ENCODE results near the gene MALRD1. TPM values are rescaled to one million over a fixed set of nuclear protein-coding genes. Genes with fewer than 3 reads are reported as not detected.

Gene MALRD1
- total and polyA plus RNA-seq, 4 donors, result 1.4 to 7.5 (median 3.3) TPM

- H3K9me3 ChIP-seq (ENCODE audit: control insufficient read depth, insufficient read depth, low read length), result no peaks in the 10 kb centered on the region
- no peak overlapping the region for H3K27ac ChIP-seq (ENCODE audit: low read depth, low read length)
- H3K4me1 ChIP-seq (ENCODE audit: control insufficient read depth, insufficient read depth, low read length), result no peaks in the 10 kb centered on the region
- no peaks in the 10 kb centered on the region for H3K27me3 ChIP-seq (ENCODE audit: control insufficient read depth, insufficient read depth, low read length)
- WGBS (ENCODE audit: insufficient coverage), result 100% methylated on average over 1 of the region's 2 CpGs
- no peak overlapping the region for H3K4me3 ChIP-seq (ENCODE audit: low read depth, low read length)
- H3K36me3 ChIP-seq (ENCODE audit: control insufficient read depth, insufficient read depth, low read length), result no peaks in the 10 kb centered on the region
- no peak for DNase-seq (ENCODE audit: low read depth in 4 of 6, low spot score in 6 of 6)
These were observed 500.9 kb downstream of the MALRD1 start for GRCh38 chr10:19549503-19549902.

GRCh38 chr10:19556666-19557065 is 508.1 kb downstream of the MALRD1 start:
- no peaks in the 10 kb centered on the region for H3K4me1 ChIP-seq (ENCODE audit: control insufficient read depth, insufficient read depth, low read length)
- no peaks in the 10 kb centered on the region for H3K27me3 ChIP-seq (ENCODE audit: control insufficient read depth, insufficient read depth, low read length)
- no peak overlapping the region for H3K27ac ChIP-seq (ENCODE audit: low read depth, low read length)
- H3K4me3 ChIP-seq (ENCODE audit: low read depth, low read length), result no peak overlapping the region
- DNase-seq (ENCODE audit: low read depth in 4 of 6, low spot score in 6 of 6), result no peak
- H3K9me3 ChIP-seq (ENCODE audit: control insufficient read depth, insufficient read depth, low read length), result no peaks in the 10 kb centered on the region
- no peaks in the 10 kb centered on the region for H3K36me3 ChIP-seq (ENCODE audit: control insufficient read depth, insufficient read depth, low read length)
- WGBS (ENCODE audit: insufficient coverage), result no CpG with 5 or more reads among the region's 2 CpGs

- no peaks in the 10 kb centered on the region for H3K27me3 ChIP-seq (ENCODE audit: control insufficient read depth, insufficient read depth, low read length)
- no peaks in the 10 kb centered on the region for H3K4me1 ChIP-seq (ENCODE audit: control insufficient read depth, insufficient read depth, low read length)
- H3K9me3 ChIP-seq (ENCODE audit: control insufficient read depth, insufficient read depth, low read length), result no peaks in the 10 kb centered on the region
- no peak overlapping the region for H3K4me3 ChIP-seq (ENCODE audit: low read depth, low read length)
- WGBS (ENCODE audit: insufficient coverage), result no CpG with 5 or more reads among the region's 1 CpG
- H3K36me3 ChIP-seq (ENCODE audit: control insufficient read depth, insufficient read depth, low read length), result no peaks in the 10 kb centered on the region
- DNase-seq (ENCODE audit: low read depth in 4 of 6, low spot score in 6 of 6), result peak in 1 of 6 donors; percentile 50
- H3K27ac ChIP-seq (ENCODE audit: low read depth, low read length), result no peak overlapping the region
These were observed 512.6 kb downstream of the MALRD1 start for GRCh38 chr10:19561181-19561580.

- no peaks in the 10 kb centered on the region for H3K4me1 ChIP-seq (ENCODE audit: control insufficient read depth, insufficient read depth, low read length)
- no peaks in the 10 kb centered on the region for H3K9me3 ChIP-seq (ENCODE audit: control insufficient read depth, insufficient read depth, low read length)
- H3K4me3 ChIP-seq (ENCODE audit: low read depth, low read length), result no peak overlapping the region
- H3K27me3 ChIP-seq (ENCODE audit: control insufficient read depth, insufficient read depth, low read length), result no peaks in the 10 kb centered on the region
- no peaks in the 10 kb centered on the region for H3K36me3 ChIP-seq (ENCODE audit: control insufficient read depth, insufficient read depth, low read length)
- DNase-seq (ENCODE audit: low read depth in 4 of 6, low spot score in 6 of 6), result peak in 1 of 6 donors; percentile 27
- no peak overlapping the region for H3K27ac ChIP-seq (ENCODE audit: low read depth, low read length)
- WGBS (ENCODE audit: insufficient coverage), result 80% methylated on average over 4 of the region's 4 CpGs
These were observed 515.0 kb downstream of the MALRD1 start for GRCh38 chr10:19563388-19564141.

GRCh38 chr10:19570120-19570519 is 521.5 kb downstream of the MALRD1 start:
- Histone ChIP-seq H3K9me3 (ENCODE audit: control insufficient read depth, insufficient read depth, low read length) (no peaks in the 10 kb centered on the region), H3K27me3 (ENCODE audit: control insufficient read depth, insufficient read depth, low read length) (no peaks in the 10 kb centered on the region), H3K27ac (ENCODE audit: low read depth, low read length) (no peak overlapping the region), H3K4me1 (ENCODE audit: control insufficient read depth, insufficient read depth, low read length) (no peaks in the 10 kb centered on the region), H3K4me3 (ENCODE audit: low read depth, low read length) (no peak overlapping the region), H3K36me3 (ENCODE audit: control insufficient read depth, insufficient read depth, low read length) (no peaks in the 10 kb centered on the region)
- no peak for DNase-seq (ENCODE audit: low read depth in 4 of 6, low spot score in 6 of 6)
- WGBS (ENCODE audit: insufficient coverage), result no CpG with 5 or more reads among the region's 3 CpGs

- no peaks in the 10 kb centered on the region for H3K27me3 ChIP-seq (ENCODE audit: control insufficient read depth, insufficient read depth, low read length)
- H3K9me3 ChIP-seq (ENCODE audit: control insufficient read depth, insufficient read depth, low read length), result no peaks in the 10 kb centered on the region
- no peak for DNase-seq (ENCODE audit: low read depth in 4 of 6, low spot score in 6 of 6)
- no peaks in the 10 kb centered on the region for H3K4me1 ChIP-seq (ENCODE audit: control insufficient read depth, insufficient read depth, low read length)
- no CpG with 5 or more reads among the region's 1 CpG for WGBS (ENCODE audit: insufficient coverage)
- H3K4me3 ChIP-seq (ENCODE audit: low read depth, low read length), result no peak overlapping the region
- H3K27ac ChIP-seq (ENCODE audit: low read depth, low read length), result no peak overlapping the region
- no peaks in the 10 kb centered on the region for H3K36me3 ChIP-seq (ENCODE audit: control insufficient read depth, insufficient read depth, low read length)
These were observed 522.4 kb downstream of the MALRD1 start for GRCh38 chr10:19570991-19571390.

GRCh38 chr10:19572056-19572455 is 523.5 kb downstream of the MALRD1 start:
- no peak for DNase-seq (ENCODE audit: low read depth in 4 of 6, low spot score in 6 of 6)
- no peaks in the 10 kb centered on the region for H3K27me3 ChIP-seq (ENCODE audit: control insufficient read depth, insufficient read depth, low read length)
- H3K4me1 ChIP-seq (ENCODE audit: control insufficient read depth, insufficient read depth, low read length), result no peaks in the 10 kb centered on the region
- WGBS (ENCODE audit: insufficient coverage), result no CpG with 5 or more reads among the region's 4 CpGs
- no peak overlapping the region for H3K4me3 ChIP-seq (ENCODE audit: low read depth, low read length)
- no peaks in the 10 kb centered on the region for H3K9me3 ChIP-seq (ENCODE audit: control insufficient read depth, insufficient read depth, low read length)
- no peak overlapping the region for H3K27ac ChIP-seq (ENCODE audit: low read depth, low read length)
- H3K36me3 ChIP-seq (ENCODE audit: control insufficient read depth, insufficient read depth, low read length), result no peaks in the 10 kb centered on the region

GRCh38 chr10:19576576-19576975 is 528.0 kb downstream of the MALRD1 start:
- Histone ChIP-seq H3K4me1 (ENCODE audit: control insufficient read depth, insufficient read depth, low read length) (no peaks in the 10 kb centered on the region), H3K27me3 (ENCODE audit: control insufficient read depth, insufficient read depth, low read length) (no peaks in the 10 kb centered on the region), H3K4me3 (ENCODE audit: low read depth, low read length) (no peak overlapping the region), H3K27ac (ENCODE audit: low read depth, low read length) (no peak overlapping the region), H3K9me3 (ENCODE audit: control insufficient read depth, insufficient read depth, low read length) (no peaks in the 10 kb centered on the region), H3K36me3 (ENCODE audit: control insufficient read depth, insufficient read depth, low read length) (no peaks in the 10 kb centered on the region)
- WGBS (ENCODE audit: insufficient coverage), result no CpG with 5 or more reads among the region's 3 CpGs
- no peak for DNase-seq (ENCODE audit: low read depth in 4 of 6, low spot score in 6 of 6)

GRCh38 chr10:19577381-19577780 is 528.8 kb downstream of the MALRD1 start:
- H3K9me3 ChIP-seq (ENCODE audit: control insufficient read depth, insufficient read depth, low read length), result no peaks in the 10 kb centered on the region
- H3K4me3 ChIP-seq (ENCODE audit: low read depth, low read length), result no peak overlapping the region
- no peaks in the 10 kb centered on the region for H3K27me3 ChIP-seq (ENCODE audit: control insufficient read depth, insufficient read depth, low read length)
- DNase-seq (ENCODE audit: low read depth in 4 of 6, low spot score in 6 of 6), result no peak
- H3K36me3 ChIP-seq (ENCODE audit: control insufficient read depth, insufficient read depth, low read length), result no peaks in the 10 kb centered on the region
- H3K4me1 ChIP-seq (ENCODE audit: control insufficient read depth, insufficient read depth, low read length), result no peaks in the 10 kb centered on the region
- WGBS (ENCODE audit: insufficient coverage), result no CpG with 5 or more reads among the region's 2 CpGs
- no peak overlapping the region for H3K27ac ChIP-seq (ENCODE audit: low read depth, low read length)

- peak in 1 of 6 donors; percentile 21 for DNase-seq (ENCODE audit: low read depth in 4 of 6, low spot score in 6 of 6)
- H3K9me3 ChIP-seq (ENCODE audit: control insufficient read depth, insufficient read depth, low read length), result no peaks in the 10 kb centered on the region
- no peaks in the 10 kb centered on the region for H3K27me3 ChIP-seq (ENCODE audit: control insufficient read depth, insufficient read depth, low read length)
- no CpG with 5 or more reads among the region's 1 CpG for WGBS (ENCODE audit: insufficient coverage)
- H3K27ac ChIP-seq (ENCODE audit: low read depth, low read length), result no peak overlapping the region
- H3K36me3 ChIP-seq (ENCODE audit: control insufficient read depth, insufficient read depth, low read length), result no peaks in the 10 kb centered on the region
- H3K4me3 ChIP-seq (ENCODE audit: low read depth, low read length), result no peak overlapping the region
- H3K4me1 ChIP-seq (ENCODE audit: control insufficient read depth, insufficient read depth, low read length), result no peaks in the 10 kb centered on the region
These were observed 529.2 kb downstream of the MALRD1 start for GRCh38 chr10:19577807-19578206.
